COLO668 (cell line): Measurements from ENCODE around the gene CERS5.
"Not testable (repeated sequence)": the region's sequence is repeated elsewhere in the genome, so short reads cannot be mapped to it uniquely, and the experiment has no call there.

Experiments used
- DNase-seq: peaks from one replicate; lab custom pipeline; 2025; ENCODE audit not compliant: unreplicated experiment; lab: John Stamatoyannopoulos, UW

Gene CERS5

GRCh38 chr12:50187084-50187900, 20.1 kb upstream of the CERS5 start:
- no peak for DNase-seq

GRCh38 chr12:50186681-50187080, 19.5 kb upstream of the CERS5 start:
- no peak for DNase-seq

GRCh38 chr12:50185970-50186663, 18.9 kb upstream of the CERS5 start:
- DNase-seq: no peak

GRCh38 chr12:50185301-50185895, 18.2 kb upstream of the CERS5 start:
- DNase-seq: no peak

GRCh38 chr12:50184261-50184660, 17.1 kb upstream of the CERS5 start:
- no peak for DNase-seq

GRCh38 chr12:50182461-50182860, 15.3 kb upstream of the CERS5 start:
- no peak for DNase-seq

GRCh38 chr12:50181691-50182090, 14.5 kb upstream of the CERS5 start:
- DNase-seq: no peak

GRCh38 chr12:50175716-50176026, 8.5 kb upstream of the CERS5 start:
- DNase-seq: no peak

- peak; percentile 2 for DNase-seq
Observed at GRCh38 chr12:50174971-50175715, 8.0 kb upstream of the CERS5 start.

- DNase-seq: no peak
Observed at GRCh38 chr12:50166799-50167048, 445 bp downstream of the CERS5 start.

GRCh38 chr12:50164963-50165362, 2.2 kb downstream of the CERS5 start:
- no peak for DNase-seq

GRCh38 chr12:50162230-50162629, 4.9 kb downstream of the CERS5 start:
- no peak for DNase-seq

GRCh38 chr12:50160643-50161042, 6.5 kb downstream of the CERS5 start:
- DNase-seq: no peak

- DNase-seq: no peak
Observed at GRCh38 chr12:50157259-50157658, 9.9 kb downstream of the CERS5 start.

GRCh38 chr12:50156641-50157040, 10.5 kb downstream of the CERS5 start:
- no peak for DNase-seq

- DNase-seq: not testable (repeated sequence)
Observed at GRCh38 chr12:50154947-50155346, 12.2 kb downstream of the CERS5 start.

- DNase-seq: no peak
Observed at GRCh38 chr12:50151047-50151687, 16.0 kb downstream of the CERS5 start.

- no peak for DNase-seq
Observed at GRCh38 chr12:50149311-50149710, 17.9 kb downstream of the CERS5 start.

GRCh38 chr12:50148011-50148410, 19.2 kb downstream of the CERS5 start:
- not testable (repeated sequence) for DNase-seq

- DNase-seq: no peak
Observed at GRCh38 chr12:50147281-50147680, 19.9 kb downstream of the CERS5 start.

GRCh38 chr12:50145439-50145838, 21.7 kb downstream of the CERS5 start:
- no peak for DNase-seq
